IPS-NIHi7 (cell line): ENCODE results near the gene VWA5A.
A peak's percentile ranks its signal among the peaks of the same experiment; 100 is the strongest.

ENCODE experiments used
- DNase-seq: peaks from one replicate; pipeline ENCODE4 v3.0.0; 2012; ENCODE audit warnings: mixed read lengths; ENCODE audit errors: extremely low spot score

The VWA5A gene, protein sequence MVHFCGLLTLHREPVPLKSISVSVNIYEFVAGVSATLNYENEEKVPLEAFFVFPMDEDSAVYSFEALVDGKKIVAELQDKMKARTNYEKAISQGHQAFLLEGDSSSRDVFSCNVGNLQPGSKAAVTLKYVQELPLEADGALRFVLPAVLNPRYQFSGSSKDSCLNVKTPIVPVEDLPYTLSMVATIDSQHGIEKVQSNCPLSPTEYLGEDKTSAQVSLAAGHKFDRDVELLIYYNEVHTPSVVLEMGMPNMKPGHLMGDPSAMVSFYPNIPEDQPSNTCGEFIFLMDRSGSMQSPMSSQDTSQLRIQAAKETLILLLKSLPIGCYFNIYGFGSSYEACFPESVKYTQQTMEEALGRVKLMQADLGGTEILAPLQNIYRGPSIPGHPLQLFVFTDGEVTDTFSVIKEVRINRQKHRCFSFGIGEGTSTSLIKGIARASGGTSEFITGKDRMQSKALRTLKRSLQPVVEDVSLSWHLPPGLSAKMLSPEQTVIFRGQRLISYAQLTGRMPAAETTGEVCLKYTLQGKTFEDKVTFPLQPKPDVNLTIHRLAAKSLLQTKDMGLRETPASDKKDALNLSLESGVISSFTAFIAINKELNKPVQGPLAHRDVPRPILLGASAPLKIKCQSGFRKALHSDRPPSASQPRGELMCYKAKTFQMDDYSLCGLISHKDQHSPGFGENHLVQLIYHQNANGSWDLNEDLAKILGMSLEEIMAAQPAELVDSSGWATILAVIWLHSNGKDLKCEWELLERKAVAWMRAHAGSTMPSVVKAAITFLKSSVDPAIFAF

DNA sequence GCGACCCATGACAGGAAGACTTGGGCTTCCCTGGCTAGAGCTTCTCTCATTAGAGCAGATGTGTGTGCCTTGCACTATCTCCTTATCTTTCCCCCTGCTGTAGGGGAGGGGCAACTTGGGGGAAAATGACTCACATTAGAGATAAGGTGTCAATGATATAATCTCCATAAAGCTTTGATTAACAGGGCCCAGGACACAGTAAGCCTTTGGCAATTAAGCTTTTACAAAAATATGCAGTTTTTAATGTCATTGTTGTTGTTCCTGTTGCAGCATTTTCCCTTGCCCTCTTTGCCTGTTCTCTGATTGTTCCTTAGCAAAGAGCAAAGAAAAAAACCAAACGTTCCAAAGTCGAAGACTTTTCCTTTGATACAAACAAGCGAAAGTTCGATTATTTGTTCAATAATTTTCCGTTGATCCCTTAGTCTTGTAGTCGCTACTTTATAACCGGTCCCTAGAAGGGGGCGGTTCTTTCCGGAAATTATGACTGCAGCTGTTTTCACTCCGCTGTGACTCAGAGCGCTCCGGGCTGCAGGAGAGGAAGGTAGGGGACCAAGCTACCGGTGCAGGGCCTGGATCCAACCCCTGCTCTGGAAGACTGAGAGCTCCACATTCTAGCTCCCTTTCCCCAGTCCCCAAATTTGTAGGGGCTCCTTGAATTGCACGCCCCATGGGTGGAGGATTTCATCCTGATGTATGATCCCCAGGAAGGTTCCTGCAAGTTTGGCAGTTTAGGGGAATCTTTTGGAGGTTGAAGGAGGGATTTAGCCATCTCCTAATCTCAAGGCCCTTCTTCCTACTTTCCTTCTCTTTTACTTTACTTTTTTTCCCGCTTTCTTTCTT, at the start of gene VWA5A:
TSS of gene VWA5A (plus strand) at position 509 of the 840 bp plus-strand sequence. CDS start 2,062 bp downstream, outside the sequence.
- DNase-seq, result peak; percentile 81

DNA sequence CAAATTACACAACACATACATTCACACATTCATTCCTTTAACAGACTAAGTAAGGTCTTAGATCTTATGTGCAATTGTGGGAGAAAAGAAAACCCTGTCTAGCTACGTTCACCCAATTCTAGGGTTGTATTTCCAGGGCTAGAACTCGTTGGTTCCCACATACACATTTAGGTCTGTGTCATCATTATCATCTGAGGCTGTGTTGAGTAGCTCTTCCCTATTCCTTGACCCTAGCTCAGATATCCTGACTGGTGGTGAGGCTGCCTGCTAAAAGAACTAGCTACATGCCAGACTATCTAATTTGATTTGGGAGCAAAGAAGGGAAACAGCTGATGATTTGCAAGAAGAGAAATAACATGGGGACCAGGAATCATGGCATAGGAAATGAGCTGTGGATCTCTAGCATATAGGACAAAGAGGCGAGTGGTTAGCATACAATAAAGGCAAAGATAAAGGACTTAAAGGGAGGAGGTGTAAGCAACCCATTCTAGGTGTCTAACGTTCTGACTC, 46.6 kb upstream of the VWA5A start:
- DNase-seq, result no peak

DNA sequence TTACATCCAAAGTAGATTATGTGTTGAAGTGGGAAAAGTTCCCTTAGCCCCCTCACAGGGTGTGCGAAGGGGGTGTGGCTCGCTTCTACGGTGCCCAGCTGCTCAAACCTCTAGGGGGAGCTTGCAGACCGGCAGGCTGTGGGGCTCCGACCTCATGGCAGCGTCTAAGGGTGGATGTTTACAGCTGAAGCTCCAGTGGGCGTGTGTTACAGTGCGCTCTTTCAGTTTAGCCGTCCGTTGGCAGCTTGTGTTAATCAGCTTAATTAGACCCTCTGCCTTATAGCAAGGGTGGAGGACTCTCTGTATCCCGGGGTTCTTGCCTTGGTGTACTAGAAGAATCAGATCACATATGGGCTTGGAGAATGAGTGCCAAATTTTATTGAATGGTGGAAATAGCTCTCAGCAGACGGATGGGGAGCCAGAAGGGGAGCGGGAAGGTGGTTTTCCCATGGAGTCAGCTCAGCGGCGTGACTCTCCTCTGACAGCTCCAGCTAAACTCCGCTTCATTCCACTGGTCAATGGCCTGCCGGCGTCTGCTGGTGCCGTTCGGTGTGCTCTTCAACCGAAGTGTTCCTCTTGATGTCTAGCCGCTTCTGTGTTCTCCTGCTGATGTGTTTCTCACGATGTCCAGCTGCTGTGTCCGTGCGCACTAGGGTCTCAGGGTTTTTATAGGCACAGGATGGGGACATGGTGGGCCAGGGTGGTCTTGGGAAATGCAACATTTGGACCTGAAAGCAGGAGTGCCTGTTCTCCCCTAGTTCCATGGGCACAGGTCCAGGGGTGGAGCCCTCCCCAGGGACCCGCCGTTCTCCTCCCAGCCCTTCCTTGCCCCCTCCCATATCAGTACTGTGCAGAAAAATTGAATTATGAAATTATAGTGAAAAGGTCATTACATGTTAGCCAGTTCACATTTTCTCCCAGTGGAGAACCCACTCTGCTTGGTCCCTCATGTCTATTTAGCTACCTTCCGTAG, 45.5 kb upstream of the VWA5A start:
- DNase-seq, result peak; percentile 58

DNA sequence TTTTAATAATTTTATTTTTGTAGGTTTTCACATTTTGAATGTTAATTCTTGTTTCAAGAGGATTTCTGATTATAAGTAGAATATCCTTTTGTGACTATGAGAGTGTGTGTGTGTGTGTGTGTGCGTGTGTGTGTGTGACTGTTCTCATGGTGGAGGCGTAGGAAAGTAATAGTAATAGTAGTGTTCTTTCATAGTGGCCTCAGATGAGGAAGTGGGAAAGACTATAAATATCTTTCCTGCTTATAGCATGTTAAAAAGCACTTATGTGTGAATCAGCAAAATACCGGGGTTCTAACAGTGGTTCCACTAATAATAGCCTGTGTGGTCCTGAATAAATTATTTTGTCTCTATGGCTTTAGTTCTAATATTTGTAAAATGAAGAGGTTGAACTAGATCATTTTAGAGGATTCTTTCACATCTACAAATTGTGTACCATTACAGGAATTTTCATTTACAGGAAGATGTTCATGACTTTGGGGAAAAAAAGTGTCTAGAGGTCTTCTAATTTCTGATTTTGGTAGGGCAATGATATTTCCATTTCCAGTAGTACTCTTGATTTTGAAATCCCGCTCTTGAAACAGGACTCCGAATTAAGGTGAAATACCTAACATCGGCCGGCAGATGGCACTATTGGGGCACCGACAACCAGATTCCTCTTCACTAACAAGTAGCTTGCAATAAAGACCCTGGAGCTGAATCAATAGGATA, 44.2 kb upstream of the VWA5A start:
- DNase-seq, result peak; percentile 54

DNA sequence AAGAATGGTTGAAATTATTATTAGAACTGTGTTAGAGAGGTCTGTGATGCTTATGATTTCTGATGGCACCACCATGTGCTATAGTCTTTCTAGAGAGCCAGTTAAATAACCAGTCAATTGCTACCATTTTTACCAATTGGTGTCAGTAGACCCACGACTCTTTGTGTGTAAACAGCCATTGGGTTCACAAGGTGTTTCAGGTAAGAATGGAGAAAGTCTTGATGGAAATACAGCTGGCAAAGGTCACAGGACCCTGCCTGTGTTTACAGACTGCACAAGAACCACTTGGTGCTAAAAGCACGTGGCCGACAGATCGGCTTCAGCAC, 43.7 kb upstream of the VWA5A start:
- DNase-seq, result no peak

DNA sequence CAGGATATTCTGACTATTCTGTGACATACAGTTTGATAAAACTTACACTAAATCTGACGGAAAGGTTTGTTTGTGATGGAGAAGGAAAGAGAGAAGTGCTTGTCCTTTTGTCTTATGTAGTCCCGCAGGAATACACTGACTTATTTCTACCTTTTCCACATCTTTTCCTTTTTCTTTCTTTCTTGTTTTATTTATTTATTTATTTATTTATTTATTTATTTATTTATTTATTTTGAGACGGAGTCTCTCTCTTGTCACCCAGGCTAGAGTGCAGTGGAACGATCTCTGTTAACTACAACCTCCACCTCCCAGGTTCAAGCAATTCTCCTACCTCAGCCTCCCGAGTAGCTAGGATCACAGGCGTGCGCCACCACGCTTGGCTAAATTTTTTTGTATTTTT, 43.1 kb upstream of the VWA5A start:
- no peak for DNase-seq

DNA sequence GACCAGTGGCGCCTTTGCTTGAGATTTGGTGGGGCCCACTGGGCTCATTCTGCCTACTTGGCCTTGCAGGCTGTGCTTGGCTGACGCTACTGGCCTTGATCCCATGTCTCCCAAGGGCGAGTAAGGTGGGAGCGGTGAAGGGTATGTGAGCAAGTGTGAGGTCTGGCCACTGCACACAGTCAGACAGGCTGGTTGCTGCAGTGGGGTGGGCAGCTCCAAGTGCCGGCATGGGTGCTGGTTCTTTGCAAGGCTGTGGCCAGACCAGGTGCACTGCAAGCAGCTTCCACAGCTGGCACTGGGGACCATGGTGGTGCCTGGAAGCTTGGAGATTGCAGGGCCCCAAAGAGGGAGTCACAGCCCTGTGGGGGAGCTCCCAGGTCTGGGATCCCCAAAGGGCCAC, 40.7 kb upstream of the VWA5A start:
- DNase-seq, result no peak

DNA sequence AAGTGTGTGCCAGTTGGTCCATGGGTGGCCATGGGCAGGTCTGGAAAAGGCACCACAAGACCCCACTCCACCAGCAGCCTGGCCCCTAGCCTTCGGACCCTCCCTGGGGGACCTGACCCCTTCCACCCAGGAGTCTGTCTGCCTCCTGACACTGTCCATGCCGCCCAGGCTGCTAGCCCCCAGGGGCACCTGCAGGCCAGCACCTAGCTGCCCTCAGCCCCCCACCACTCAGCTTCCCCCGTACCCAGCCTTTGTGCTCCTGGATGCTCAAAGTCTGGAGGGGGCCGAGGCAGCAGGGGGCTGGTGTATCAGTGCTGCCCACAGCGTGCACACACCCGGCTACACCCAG, 39.8 kb upstream of the VWA5A start:
- DNase-seq, result no peak

DNA sequence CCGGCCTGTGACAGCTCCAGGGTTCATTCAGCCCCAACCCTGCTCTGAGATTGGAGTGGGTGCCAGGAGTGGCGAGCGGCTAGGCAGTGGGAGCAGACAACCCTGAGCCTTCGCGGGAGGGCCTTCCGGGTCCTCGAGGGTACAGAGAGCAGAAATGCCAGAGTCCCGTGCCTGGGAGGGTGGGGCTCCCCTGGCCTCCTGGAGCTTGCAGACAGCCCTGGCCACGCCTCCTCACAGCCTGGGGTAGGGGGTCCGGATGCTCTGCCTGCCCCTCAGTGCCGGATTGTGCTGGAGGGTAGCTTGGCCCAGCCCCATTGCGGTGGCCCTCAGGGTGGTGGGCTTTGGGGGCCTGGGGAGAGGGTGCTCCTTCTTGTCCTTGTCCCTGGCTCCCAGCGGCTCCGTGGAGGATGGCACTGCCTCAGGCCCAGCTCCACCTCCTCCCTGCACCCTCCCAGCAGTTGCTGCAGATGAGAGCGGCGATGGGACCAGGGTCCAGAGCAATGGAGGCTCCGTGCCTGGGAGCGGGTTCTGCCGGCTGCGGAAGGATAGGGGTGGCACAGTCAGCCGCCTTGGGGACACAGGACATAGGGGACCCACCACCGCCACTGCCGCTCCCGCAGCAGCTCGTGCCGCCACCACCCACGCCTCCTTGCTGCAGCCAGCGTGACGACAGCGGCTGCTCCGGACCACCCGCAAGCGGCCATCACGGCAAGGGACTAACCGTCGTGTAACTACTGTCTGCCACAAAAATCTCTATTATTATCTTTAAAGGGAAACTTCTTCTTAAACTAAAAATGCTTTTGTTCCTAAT, 39.2 kb upstream of the VWA5A start:
- peak; percentile 40 for DNase-seq

DNA sequence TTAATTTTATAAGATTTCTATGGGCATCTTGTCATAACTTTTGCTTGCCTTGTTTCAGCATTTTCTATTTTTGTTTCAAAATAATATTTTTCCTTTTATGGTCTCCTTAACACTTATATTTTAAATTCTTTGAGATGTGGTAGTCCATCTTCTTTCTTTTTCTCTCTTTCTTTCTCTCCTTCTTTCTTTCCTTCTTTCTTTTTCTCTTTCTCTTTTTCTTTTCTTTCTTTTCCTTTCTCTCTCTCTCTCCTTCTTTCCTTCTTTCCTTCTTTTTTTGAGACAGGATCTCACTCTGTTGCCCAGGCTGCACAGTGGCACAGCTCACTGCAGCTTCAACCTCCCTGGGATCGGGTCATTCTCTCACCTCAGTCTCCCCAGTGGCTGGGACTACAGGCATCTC, 38.0 kb upstream of the VWA5A start:
- DNase-seq, result no peak

DNA sequence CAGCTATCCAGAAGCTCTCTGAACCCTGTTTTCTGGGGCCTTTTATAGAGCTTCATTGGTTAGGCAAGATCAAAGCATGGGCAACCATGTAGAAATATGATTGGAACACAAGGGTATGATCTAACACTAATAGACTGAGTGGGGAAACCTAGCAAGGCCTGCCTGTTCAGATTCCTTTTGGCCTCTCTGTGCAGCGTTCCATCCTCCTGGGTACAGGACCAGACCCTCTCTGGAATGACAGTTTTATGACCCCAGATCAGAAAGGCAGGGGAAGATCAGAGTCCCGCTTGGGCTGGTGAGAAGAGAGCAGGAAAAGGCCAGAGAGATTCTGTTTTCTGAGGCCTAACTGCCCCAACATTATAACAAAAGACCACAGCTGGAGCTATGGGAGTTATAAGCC, 36.7 kb upstream of the VWA5A start:
- DNase-seq, result no peak

DNA sequence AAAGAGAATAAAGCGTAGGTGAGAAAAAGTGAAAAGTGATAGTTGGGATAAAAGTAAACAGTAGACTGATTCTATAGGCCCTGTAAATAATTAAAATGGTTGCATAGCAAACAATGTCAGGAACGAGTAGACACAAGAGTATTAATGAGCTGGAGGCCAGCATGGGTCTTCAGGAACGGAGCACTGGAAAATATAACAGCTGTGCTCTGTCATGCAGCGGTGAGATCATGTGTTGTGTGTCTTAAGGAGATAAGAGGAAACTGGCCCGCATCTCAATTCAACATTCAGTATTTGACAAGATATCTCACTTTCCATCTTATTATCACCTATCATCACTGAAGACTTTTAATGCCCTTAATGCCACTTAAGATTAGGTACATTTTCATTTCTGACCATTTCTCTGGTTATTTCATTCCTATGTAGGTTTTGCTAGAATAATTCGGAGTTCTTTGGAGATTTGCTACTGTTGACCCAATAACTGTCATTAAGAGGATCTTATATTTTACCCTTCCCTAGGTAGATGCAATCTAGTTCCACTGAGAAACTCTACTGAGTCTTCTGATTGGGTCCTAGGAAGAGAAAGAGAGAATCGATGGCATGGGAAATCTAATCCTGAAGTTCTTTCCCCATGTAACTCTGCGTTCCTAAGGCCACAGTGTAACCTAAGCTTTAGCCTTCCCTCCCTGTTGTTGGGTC, 35.5 kb upstream of the VWA5A start:
- DNase-seq, result no peak

DNA sequence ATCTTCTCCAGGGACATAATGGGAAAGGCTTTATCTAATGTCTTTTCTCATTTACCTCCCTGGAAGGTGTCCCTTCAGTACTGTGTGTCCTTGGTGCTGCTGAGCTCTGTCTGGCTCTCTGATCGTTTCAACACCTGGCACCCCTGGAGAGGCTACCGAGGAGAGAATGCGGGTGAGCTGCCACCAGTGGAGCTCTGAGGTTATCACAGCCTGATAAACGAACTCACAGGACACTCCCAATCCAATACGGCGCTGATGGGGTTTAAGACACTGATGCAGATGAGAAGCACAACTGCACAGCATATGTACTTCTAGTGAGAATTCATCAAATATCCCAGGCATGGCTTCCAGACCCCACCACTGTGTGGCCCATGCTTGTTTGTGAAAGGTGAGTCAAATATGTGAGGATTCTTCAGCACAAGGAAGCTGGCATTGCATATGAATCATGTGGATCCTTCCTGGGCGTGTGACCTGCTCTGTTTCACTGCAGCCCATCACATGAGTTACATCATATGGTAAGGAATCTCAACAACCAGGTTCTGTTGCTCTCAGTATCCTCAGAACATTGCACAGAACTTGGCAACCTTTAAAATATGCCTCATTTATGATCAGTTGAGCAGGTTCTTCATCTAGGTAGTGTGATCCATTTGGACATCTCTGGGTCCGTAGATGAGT, 34.8 kb upstream of the VWA5A start:
- no peak for DNase-seq

DNA sequence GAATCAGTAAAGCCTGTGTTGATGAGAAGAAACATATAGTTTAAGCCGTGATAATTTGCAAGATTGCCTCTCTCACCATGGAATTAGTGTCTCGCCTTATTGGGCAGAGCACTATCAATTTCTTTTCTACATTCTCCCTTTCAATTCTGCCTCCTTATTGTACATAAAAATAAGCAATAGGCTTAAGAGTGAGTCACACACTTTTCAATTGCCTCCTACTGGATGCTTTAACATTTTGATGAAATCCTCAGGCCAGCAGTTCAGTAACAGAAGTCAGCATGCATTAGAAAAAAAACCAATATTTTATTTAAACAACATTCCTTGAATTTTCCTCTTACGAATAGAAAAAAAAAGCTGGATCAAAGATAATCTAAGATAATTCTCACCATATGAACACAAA, 33.8 kb upstream of the VWA5A start:
- no peak for DNase-seq

DNA sequence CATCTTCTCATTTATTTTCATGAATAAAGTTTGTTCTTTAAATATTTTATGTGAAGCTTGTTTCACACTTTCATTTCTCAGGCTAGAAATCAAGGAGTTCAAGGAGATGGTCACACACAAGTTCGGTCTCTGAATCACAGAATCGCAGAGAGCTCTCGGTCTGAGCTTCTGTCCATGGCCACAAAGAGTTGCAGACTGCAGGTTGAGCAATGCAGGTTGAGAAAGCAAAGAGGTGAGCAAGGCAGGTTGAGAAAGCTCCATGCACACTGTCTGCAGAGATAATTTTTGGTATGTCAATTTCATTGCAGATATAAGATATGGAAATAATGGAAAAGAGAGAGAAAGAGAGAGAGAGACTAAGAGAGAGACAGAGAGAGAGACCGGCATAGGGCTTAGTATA, 32.9 kb upstream of the VWA5A start:
- DNase-seq, result no peak

DNA sequence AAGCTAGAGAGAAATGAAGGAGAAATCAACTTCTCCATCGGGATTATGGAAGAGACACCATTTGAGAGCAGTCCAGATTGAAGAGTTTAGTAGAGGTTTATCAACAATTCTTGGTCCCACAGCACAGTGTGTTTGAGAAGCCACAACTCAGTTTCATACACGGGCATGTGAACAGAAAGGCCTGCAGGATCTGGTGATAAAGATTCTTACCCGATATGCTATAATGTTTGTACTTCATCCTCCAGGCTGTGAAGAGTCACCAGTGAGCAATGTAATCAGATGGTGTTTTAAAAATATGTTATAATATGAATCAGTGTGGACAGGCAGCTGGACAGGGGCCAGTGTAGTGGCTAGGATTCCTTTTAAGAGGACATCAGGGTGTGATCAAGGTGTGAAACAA, 29.7 kb upstream of the VWA5A start:
- DNase-seq, result no peak

DNA sequence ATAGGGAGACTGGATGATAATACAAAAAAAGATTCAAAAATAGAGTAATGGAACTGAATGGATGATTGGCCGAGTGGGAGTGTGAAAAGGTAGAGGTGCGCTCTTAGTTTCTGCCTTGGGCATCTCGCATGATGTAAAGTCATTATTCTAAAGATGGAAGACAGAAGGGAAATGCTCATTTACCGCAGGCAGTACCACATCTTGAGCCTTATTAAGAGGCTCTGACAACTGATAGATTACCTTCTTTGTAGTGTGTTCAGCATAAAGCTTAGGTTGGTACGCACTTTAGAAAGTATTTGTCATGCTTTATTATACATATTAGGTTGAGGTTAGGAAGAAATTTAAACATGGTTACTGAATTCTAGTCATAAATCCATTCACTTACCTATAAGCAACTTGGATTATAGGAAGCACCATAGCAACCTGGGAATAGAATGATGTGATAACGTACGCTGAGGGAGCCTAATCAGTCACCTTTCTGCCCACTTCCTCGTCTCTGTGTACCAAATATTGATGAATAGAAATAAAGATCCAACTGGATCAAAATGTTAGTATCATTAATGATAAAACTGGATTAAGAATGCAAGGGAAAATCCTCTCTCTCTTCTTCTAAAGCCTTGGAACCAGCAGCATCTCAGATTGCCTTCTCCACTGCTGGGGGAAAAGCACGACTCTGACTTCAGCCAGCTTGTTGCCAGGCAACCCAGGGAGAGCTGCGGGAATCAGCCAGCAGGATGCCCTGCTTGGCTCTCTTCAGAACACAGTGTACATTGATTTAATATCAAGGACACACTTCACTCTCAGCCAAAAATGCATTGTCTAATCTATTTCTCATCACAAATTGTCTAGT, 29.0 kb upstream of the VWA5A start:
- peak; percentile 23 for DNase-seq
